HL-60 (cell line): ENCODE results near the gene FMOD.

Source experiments
- GABPA ChIP-seq: IDR thresholded peaks from 2 replicates; pipeline ENCODE4 v1.6.1; 2012; ENCODE audit warnings: low read depth
- REST ChIP-seq: IDR thresholded peaks from 2 replicates; pipeline ENCODE4 v1.6.1; 2012; ENCODE audit warnings: low read depth; ENCODE audit not compliant: insufficient replicate concordance
- SPI1 ChIP-seq: IDR thresholded peaks from 2 replicates; pipeline ENCODE4 v1.6.1; 2012; ENCODE audit warnings: low read depth, mild to moderate bottlenecking, borderline replicate concordance
- TF ChIP-seq, protein P1 (sequence below): IDR thresholded peaks from one replicate; pipeline ENCODE4 v1.5.1; 2011; ENCODE audit warnings: low read length, control low read depth, inconsistent platforms; ENCODE audit not compliant: insufficient read depth

GRCh38 chr1:203349166-203349565 is 1.8 kb downstream of the FMOD start:
- TF ChIP-seq, protein P1, sequence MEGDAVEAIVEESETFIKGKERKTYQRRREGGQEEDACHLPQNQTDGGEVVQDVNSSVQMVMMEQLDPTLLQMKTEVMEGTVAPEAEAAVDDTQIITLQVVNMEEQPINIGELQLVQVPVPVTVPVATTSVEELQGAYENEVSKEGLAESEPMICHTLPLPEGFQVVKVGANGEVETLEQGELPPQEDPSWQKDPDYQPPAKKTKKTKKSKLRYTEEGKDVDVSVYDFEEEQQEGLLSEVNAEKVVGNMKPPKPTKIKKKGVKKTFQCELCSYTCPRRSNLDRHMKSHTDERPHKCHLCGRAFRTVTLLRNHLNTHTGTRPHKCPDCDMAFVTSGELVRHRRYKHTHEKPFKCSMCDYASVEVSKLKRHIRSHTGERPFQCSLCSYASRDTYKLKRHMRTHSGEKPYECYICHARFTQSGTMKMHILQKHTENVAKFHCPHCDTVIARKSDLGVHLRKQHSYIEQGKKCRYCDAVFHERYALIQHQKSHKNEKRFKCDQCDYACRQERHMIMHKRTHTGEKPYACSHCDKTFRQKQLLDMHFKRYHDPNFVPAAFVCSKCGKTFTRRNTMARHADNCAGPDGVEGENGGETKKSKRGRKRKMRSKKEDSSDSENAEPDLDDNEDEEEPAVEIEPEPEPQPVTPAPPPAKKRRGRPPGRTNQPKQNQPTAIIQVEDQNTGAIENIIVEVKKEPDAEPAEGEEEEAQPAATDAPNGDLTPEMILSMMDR, result no peak
- no peak for TF ChIP-seq SPI1
- TF ChIP-seq GABPA, result no peak
- no peak for TF ChIP-seq REST
